Spleen (tissue), 11 donors: ENCODE data around the gene ADAMTSL1. TPM values are rescaled to one million over a fixed set of nuclear protein-coding genes. Genes with fewer than 3 reads are reported as not detected.

Experiments
- DNase-seq: peaks from one replicate; pipeline ENCODE4 v3.0.0-alpha.2; 2020
- H3K27ac ChIP-seq, 8 donors: fragments of 200-600 bp; sonication (generic) in 7 of 8; 1 replicate in 4 of 8; 2 replicates in 4 of 8; pipeline versions ENCODE4 v1.5.0 to v1.8.0; 2016 to 2021; ENCODE audit warnings: inconsistent platforms in 4 of 8, mild to moderate bottlenecking in 4 of 8, moderate library complexity in 1 of 8
- H3K27me3 ChIP-seq, 7 donors: fragments of 200-600 bp; sonication (generic) in 6 of 7; replicated peaks in 1 of 7; 1 replicate in 4 of 7; 2 replicates in 3 of 7; pipeline versions ENCODE4 v1.5.0 to v1.8.0; 2016 to 2021; ENCODE audit warnings: inconsistent platforms in 3 of 7, mild to moderate bottlenecking in 1 of 7
- H3K36me3 ChIP-seq, 6 donors: fragments of 200-600 bp; sonication (generic) in 5 of 6; 1 replicate in 4 of 6; 2 replicates in 2 of 6; pipeline versions ENCODE4 v1.5.0 to v1.8.0; 2016 to 2021; ENCODE audit warnings: inconsistent platforms in 2 of 6
- H3K4me1 ChIP-seq, 6 donors: fragments of 200-600 bp; sonication (generic) in 5 of 6; 1 replicate in 3 of 6; 2 replicates in 3 of 6; pipeline versions ENCODE4 v1.5.0 to v1.8.0; 2016 to 2021; ENCODE audit warnings: inconsistent platforms in 3 of 6
- H3K4me3 ChIP-seq, 8 donors: fragments of 200-600 bp; sonication (generic) in 7 of 8; 1 replicate in 4 of 8; 2 replicates in 4 of 8; pipeline versions ENCODE4 v1.5.0 to v1.8.0; 2016 to 2021; ENCODE audit warnings: inconsistent platforms in 4 of 8, mild to moderate bottlenecking in 4 of 8, moderate library complexity in 2 of 8
- H3K9me3 ChIP-seq, 8 donors: fragments of 200-600 bp; sonication (generic) in 7 of 8; 1 replicate in 4 of 8; 2 replicates in 4 of 8; pipeline versions ENCODE4 v1.5.0 to v1.8.0; 2016 to 2021; ENCODE audit warnings: inconsistent platforms in 4 of 8
- CTCF ChIP-seq, 11 experiments: fragments of 200-600 bp in 7 of 11; fragments of 450-650 bp in 4 of 11; sonication (generic) in 4 of 11; IDR thresholded peaks in 8 of 11; conservative IDR thresholded peaks in 3 of 11; 1 replicate in 7 of 11; 2 replicates in 4 of 11; pipeline versions ENCODE4 v1.4.0 to v1.8.0; 2016 to 2021; ENCODE audit warnings: antibody characterized with exemption in 11 of 11, inconsistent platforms in 4 of 11, mild to moderate bottlenecking in 1 of 11
- POLR2A ChIP-seq, 3 donors: fragments of 450-650 bp; IDR thresholded peaks; one replicate each; pipeline ENCODE4 v1.5.1; 2017; ENCODE audit warnings: antibody characterized with exemption in 3 of 3, mild to moderate bottlenecking in 1 of 3
- POLR2AphosphoS5 ChIP-seq, 3 donors: sonication (generic); formaldehyde crosslinking; IDR thresholded peaks; one replicate each; pipeline ENCODE4 v1.5.1; 2017; ENCODE audit warnings: antibody characterized with exemption in 3 of 3
- whole genome bisulfite sequencing, 5 donors: extraction: QIAGEN DNeasy Blood & Tissue Kit in 3 of 5; methylation state at CpG; one replicate each; pipeline versions ENCODE4 v1.1.5 to v1.1.7; 2013 to 2018; 5-methylcytosine and 5-hydroxymethylcytosine counted together
- intact Hi-C: fragments of 100-400 bp; cut with DNase I; formaldehyde crosslinking; loops from one replicate; pipeline ENCODE4 v1.15.0; 2023; ENCODE audit warnings: low total_unique reads
- polyA plus RNA-seq, 3 donors: library from polyadenylated mRNA; stranded (reverse); fragments of 200-250 nt; gene quantifications; one replicate each; pipeline ENCODE4 v1.2.1, GENCODE V29; 2013
- total RNA-seq, 7 donors: library from RNA; depleted of rRNA in 3 of 7; stranded (reverse); fragments of >200 nt in 3 of 7; fragmentation: NEBNext Ultra II Directional in 4 of 7; extraction: Animal tissue kit (Norgen Biotek cat#: 25700) in 4 of 7; gene quantifications; one replicate each; pipeline versions ENCODE4 v1.1.0 to v1.2.1, GENCODE V29; 2016 to 2021
- donor health status: healthy with polysubstance abuse.
- donor health status: DM: no; HTN: no; CAD: no; lungs with moderate emphysema.
- donor health status: DM: no; HTN: no; CAD: no.
- donor health status: Bipolar disorder and iron deficiency.
- donor health status: healthy.
- donor health status: DM: no; HTN: no; CAD: no.
- donor health status: DM: yes; HTN: yes; CAD: no.

Gene ADAMTSL1
- total and polyA plus RNA-seq, 10 donors: 0.35 to 5.3 (median 2.2) TPM

DNA sequence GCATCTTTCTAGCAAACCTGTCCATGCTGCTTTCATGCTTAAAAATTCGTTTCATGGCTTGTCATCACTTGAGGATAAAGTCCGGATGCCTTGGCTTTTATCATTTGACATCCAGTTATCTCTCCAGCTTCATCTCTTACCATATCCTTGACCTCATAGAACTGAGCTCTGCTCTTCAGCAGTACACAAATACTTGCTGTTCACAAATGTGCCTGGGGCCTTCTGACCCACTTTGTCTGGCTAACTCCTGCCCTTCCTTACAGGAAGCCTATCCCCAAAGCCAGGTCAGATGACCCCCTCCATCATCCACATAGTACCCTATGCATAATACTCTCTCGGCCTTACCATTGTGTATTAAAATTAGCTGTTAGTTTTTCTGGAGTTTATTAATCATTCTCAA, 310.0 kb downstream of the ADAMTSL1 start:
- no peak overlapping the region for H3K4me3 ChIP-seq
- DNase-seq: no peak
- 50 to 71% (median 65%) methylated on average over 3 of the region's 3 CpGs for WGBS, 5 donors
- no peaks in the 10 kb centered on the region for H3K9me3 ChIP-seq
- intact Hi-C loops: no loop called here
- TF ChIP-seq POLR2A (IDR thresholded peaks at IDR 0.05) (no peak), CTCF (IDR thresholded peaks at IDR 0.05 in 8 of 11, conservative IDR thresholded peaks at IDR 0.05 in 3 of 11) (no peak), POLR2AphosphoS5 (IDR thresholded peaks at IDR 0.05) (no peak)
- H3K27ac ChIP-seq: no peak overlapping the region
- H3K4me1 ChIP-seq: peaks cover 0 to 4% (median 0%) of the 10 kb centered on the region in 6 donors
- H3K27me3 ChIP-seq: peaks cover 0 to 6% (median 0%) of the 10 kb centered on the region in 7 donors
- no peaks in the 10 kb centered on the region for H3K36me3 ChIP-seq

- TF ChIP-seq POLR2A (IDR thresholded peaks at IDR 0.05): no peak
- TF ChIP-seq CTCF (IDR thresholded peaks at IDR 0.05 in 8 of 11, conservative IDR thresholded peaks at IDR 0.05 in 3 of 11): no peak
- no peak for TF ChIP-seq POLR2AphosphoS5 (IDR thresholded peaks at IDR 0.05)
- Histone ChIP-seq H3K4me1 (peaks cover 0 to 4% (median 0%) of the 10 kb centered on the region in 6 donors), H3K9me3 (no peaks in the 10 kb centered on the region), H3K27me3 (peaks cover 0 to 6% (median 0%) of the 10 kb centered on the region in 7 donors), H3K4me3 (no peak overlapping the region), H3K36me3 (no peaks in the 10 kb centered on the region), H3K27ac (peak overlapping the region in 1 of 8 donors; percentile 13)
- DNase-seq: no peak
- 58 to 84% (median 82%) methylated on average over 2 of the region's 2 CpGs for WGBS, 5 donors
- intact Hi-C loops: no loop called here
Observed at GRCh38 chr9:18785604-18786003, 311.7 kb downstream of the ADAMTSL1 start.

GRCh38 chr9:18786196-18786595, 312.2 kb downstream of the ADAMTSL1 start:
- Histone ChIP-seq H3K36me3 (no peaks in the 10 kb centered on the region), H3K27ac (peak overlapping the region in 1 of 8 donors; percentile 13), H3K4me3 (no peak overlapping the region), H3K9me3 (no peaks in the 10 kb centered on the region), H3K27me3 (peaks cover 0 to 3% (median 0%) of the 10 kb centered on the region in 7 donors), H3K4me1 (peaks cover 0 to 4% (median 0%) of the 10 kb centered on the region in 6 donors)
- TF ChIP-seq CTCF (IDR thresholded peaks at IDR 0.05 in 8 of 11, conservative IDR thresholded peaks at IDR 0.05 in 3 of 11): no peak
- no peak for TF ChIP-seq POLR2A (IDR thresholded peaks at IDR 0.05)
- TF ChIP-seq POLR2AphosphoS5 (IDR thresholded peaks at IDR 0.05): no peak
- intact Hi-C loops: no loop called here
- WGBS, 5 donors: 60 to 74% (median 67%) methylated on average over 3 of the region's 3 CpGs
- no peak for DNase-seq

DNA sequence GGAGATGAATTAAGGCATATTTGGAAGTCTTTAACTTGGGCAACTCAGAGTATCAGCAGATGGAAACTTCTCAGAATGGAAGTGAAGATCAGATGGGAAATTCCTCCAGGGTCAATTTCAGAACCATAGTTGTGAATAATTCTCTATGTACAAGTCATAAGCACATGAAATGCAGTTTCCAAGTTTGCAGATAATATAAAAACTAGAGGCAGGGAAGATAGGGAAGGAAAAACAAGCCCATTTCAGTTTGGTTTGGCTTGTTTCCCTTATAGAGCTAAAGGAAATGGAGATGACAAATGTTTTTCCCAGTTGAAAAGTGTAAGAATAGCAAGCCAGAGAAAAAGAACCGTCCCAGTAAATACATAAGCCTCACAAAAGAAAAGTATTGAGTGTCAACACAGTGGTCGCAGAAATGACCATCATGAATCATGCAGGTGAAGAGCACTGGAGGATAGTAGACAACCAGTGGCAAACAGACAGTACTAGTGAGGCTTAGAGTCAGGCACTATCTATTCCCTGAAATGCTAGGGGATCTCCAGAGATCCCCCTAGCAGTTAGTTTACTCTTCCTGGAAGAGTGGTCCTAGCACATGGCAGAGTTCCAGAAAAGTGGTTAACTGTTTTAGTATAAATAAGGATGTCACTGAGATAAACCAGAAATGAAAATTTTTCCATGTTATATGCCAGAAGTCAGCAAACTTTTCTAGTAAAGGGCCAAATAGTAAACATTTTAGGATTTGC, 313.1 kb downstream of the ADAMTSL1 start:
- TF ChIP-seq POLR2A (IDR thresholded peaks at IDR 0.05): no peak
- no peak for TF ChIP-seq POLR2AphosphoS5 (IDR thresholded peaks at IDR 0.05)
- no peak for TF ChIP-seq CTCF (IDR thresholded peaks at IDR 0.05 in 8 of 11, conservative IDR thresholded peaks at IDR 0.05 in 3 of 11)
- intact Hi-C loops: no loop called here
- no peak overlapping the region for H3K4me3 ChIP-seq
- DNase-seq: no peak
- H3K4me1 ChIP-seq: peaks cover 0 to 4% (median 0%) of the 10 kb centered on the region in 6 donors
- no peaks in the 10 kb centered on the region for H3K36me3 ChIP-seq
- 36 to 52% (median 49%) methylated on average over 2 of the region's 2 CpGs for WGBS, 5 donors
- H3K9me3 ChIP-seq: no peaks in the 10 kb centered on the region
- no peak overlapping the region for H3K27ac ChIP-seq
- no peaks in the 10 kb centered on the region for H3K27me3 ChIP-seq
